Left ventricle myocardium inferior (tissue), 1 donor: ENCODE measurements around the gene COL11A2. TPM values are rescaled to one million over a fixed set of nuclear protein-coding genes. Genes with fewer than 3 reads are reported as not detected.
A peak's percentile ranks its signal among the peaks of the same experiment; 100 is the strongest.

ENCODE experiments used
- DNase-seq: peaks from one replicate; pipeline ENCODE4 v3.0.0-alpha.2; 2020
- H3K27ac ChIP-seq: fragments of 200-600 bp; replicated peaks from 2 replicates; pipeline ENCODE4 v1.8.0; 2021
- H3K27me3 ChIP-seq: fragments of 200-600 bp; 2 replicates; pipeline ENCODE4 v1.8.0; 2021; ENCODE audit warnings: low read depth
- H3K36me3 ChIP-seq: fragments of 200-600 bp; 2 replicates; pipeline ENCODE4 v1.8.0; 2021
- H3K4me1 ChIP-seq: fragments of 200-600 bp; 2 replicates; pipeline ENCODE4 v1.8.0; 2021
- H3K4me3 ChIP-seq: fragments of 200-600 bp; 2 replicates; pipeline ENCODE4 v1.8.0; 2021; ENCODE audit warnings: mild to moderate bottlenecking, moderate library complexity
- H3K9me3 ChIP-seq: fragments of 200-600 bp; replicated peaks from 2 replicates; pipeline ENCODE4 v1.8.0; 2021
- intact Hi-C: fragments of 100-400 bp; cut with micrococcal nuclease; formaldehyde crosslinking; loops from one replicate; pipeline ENCODE4 v1.11.0; 2022
- total RNA-seq: library from RNA; stranded (reverse); fragmentation: NEBNext Ultra II Directional; extraction: Animal tissue kit (Norgen Biotek cat#: 25700); gene quantifications from one replicate; pipeline ENCODE4 v1.2.1, GENCODE V29; 2021
- TF ChIP-seq, protein P1 (sequence below): fragments of 200-600 bp; IDR thresholded peaks from 2 replicates; pipeline ENCODE4 v1.8.0; 2021; ENCODE audit warnings: antibody characterized with exemption, mild to moderate bottlenecking, borderline replicate concordance
- donor health status: DM: no; HTN: yes; CAD: no; lungs with severe emphysema.

The COL11A2 gene
- total RNA-seq, 1 donor from 2014 or later = 1.3 TPM

DNA sequence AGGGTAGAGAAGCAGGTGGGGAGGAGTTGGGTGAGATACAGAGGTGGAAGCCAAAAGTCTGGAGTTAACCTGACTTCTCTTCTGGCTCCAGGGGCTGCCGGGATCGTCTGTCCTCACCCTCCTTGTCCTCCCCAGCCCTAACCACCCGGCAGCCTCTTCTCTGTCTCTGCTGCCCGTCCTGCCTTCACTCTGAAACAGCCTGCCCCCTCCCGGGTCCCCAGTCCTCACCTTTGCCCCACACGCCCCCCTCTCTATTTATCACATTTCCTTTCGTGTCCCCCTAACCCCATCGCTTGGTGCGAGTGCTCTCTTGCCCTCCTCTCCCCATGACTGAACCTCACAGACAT, 21.7 kb upstream of the COL11A2 start:
- TF ChIP-seq, protein P1, sequence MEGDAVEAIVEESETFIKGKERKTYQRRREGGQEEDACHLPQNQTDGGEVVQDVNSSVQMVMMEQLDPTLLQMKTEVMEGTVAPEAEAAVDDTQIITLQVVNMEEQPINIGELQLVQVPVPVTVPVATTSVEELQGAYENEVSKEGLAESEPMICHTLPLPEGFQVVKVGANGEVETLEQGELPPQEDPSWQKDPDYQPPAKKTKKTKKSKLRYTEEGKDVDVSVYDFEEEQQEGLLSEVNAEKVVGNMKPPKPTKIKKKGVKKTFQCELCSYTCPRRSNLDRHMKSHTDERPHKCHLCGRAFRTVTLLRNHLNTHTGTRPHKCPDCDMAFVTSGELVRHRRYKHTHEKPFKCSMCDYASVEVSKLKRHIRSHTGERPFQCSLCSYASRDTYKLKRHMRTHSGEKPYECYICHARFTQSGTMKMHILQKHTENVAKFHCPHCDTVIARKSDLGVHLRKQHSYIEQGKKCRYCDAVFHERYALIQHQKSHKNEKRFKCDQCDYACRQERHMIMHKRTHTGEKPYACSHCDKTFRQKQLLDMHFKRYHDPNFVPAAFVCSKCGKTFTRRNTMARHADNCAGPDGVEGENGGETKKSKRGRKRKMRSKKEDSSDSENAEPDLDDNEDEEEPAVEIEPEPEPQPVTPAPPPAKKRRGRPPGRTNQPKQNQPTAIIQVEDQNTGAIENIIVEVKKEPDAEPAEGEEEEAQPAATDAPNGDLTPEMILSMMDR = no peak
- peaks cover 3% of the 10 kb centered on the region for H3K27me3 ChIP-seq
- intact Hi-C loops = no loop called here
- no peaks in the 10 kb centered on the region for H3K9me3 ChIP-seq
- no peak for DNase-seq
- H3K4me3 ChIP-seq = peak overlapping the region; percentile 75
- H3K27ac ChIP-seq = peak overlapping the region; percentile 68
- peaks cover 25% of the 10 kb centered on the region for H3K4me1 ChIP-seq
- peaks cover 23% of the 10 kb centered on the region for H3K36me3 ChIP-seq

DNA sequence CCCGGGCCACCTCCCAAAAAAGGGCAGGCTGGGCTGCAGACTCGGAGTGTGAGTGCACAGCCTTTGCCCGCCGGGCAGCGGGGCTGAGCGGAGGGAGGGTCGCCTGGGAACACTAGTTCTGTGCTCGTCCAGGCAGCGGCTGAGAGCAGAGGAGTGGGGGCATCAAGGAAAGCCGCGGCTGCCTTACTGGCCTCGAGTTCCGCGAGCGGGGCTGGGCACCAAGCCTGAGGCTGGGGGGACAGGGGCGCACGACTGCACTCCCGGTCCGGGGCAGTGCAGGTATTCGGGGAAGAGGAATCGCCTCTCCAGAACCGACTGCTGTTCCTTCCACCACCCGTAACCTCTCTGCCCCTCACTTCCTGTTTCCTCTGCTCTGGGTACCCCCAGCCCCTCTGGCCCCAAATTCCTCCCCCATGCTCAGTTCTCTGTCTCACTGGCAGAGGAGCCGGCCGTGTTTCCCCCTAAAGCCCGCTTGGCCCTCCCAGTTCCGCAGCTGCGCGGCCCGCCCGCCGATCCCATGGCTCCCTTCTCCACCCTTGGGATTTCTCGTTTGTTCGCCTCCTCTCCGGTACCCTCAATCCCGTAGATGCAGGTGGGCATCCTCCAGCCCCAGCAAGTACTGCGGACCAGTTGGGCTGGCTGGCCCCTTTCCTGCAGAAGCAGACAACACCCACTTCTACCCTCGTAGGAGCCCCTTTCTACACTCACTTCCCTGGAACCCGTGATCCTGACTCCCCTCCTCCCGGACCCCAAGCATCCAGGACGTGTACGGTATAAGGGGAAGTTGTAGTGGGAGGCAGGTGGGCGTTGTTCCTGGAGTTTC, 21.1 kb upstream of the COL11A2 start:
- H3K27ac ChIP-seq = peak overlapping the region; percentile 68
- H3K36me3 ChIP-seq = peaks cover 23% of the 10 kb centered on the region
- H3K4me1 ChIP-seq = peaks cover 31% of the 10 kb centered on the region
- no peaks in the 10 kb centered on the region for H3K27me3 ChIP-seq
- DNase-seq = no peak
- TF ChIP-seq, protein P1 = no peak
- H3K9me3 ChIP-seq = no peaks in the 10 kb centered on the region
- peak overlapping the region; percentile 75 for H3K4me3 ChIP-seq
- intact Hi-C loops = no loop called here

DNA sequence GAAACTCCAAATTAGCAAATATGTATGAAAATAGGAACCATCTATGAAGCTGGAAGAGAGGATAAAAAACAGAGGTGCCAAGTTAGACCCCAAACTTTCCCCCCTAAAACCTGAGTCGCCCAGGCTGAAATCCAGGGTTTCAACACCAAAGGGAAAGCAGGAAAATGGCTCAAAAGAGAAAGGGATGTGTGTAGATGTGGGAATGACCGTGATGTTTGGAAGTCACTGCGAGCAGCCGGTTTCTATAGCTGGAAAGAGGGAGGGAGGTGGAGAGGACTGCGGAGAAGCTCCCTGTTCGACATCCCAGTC, 20.5 kb upstream of the COL11A2 start:
- peak overlapping the region; percentile 75 for H3K4me3 ChIP-seq
- no peaks in the 10 kb centered on the region for H3K9me3 ChIP-seq
- H3K36me3 ChIP-seq = peaks cover 23% of the 10 kb centered on the region
- TF ChIP-seq, protein P1 = no peak
- no peaks in the 10 kb centered on the region for H3K27me3 ChIP-seq
- peaks cover 36% of the 10 kb centered on the region for H3K4me1 ChIP-seq
- H3K27ac ChIP-seq = peak overlapping the region; percentile 68
- DNase-seq = no peak
- intact Hi-C loops = no loop called here

DNA sequence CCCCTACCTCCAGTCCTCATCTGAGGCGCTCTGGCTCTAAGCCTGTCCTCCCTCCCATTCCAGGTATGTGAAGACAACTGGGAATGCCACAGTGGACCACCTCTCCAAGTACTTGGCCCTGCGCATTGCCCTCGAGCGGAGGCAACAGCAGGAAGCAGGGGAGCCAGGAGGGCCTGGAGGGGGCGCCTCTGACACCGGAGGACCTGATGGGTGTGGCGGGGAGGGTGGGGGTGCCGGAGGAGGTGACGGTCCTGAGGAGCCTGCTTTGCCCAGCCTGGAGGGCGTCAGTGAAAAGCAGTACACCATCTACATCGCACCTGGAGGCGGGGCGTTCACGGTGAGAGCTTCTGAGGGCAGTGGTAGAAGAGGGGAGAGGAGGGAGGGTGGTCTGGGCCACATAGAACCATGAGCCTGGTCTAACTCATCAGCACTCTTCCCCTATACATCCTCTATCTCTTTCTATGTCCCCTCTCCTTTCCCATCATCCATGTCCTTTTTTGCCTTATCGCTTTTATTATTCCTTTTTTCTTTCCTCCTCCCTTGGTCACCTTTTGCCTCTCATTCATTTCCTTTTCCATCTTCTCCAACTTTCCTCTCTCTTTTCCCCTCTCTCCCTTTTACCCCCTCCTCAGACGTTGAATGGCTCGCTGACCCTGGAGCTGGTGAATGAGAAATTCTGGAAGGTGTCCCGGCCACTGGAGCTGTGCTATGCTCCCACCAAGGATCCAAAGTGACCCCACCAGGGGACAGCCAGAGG, 19.6 kb upstream of the COL11A2 start:
- TF ChIP-seq, protein P1 = no peak
- no peaks in the 10 kb centered on the region for H3K27me3 ChIP-seq
- H3K9me3 ChIP-seq = no peaks in the 10 kb centered on the region
- DNase-seq = no peak
- H3K36me3 ChIP-seq = peaks cover 23% of the 10 kb centered on the region
- no peak overlapping the region for H3K27ac ChIP-seq
- intact Hi-C loops = no loop called here
- no peak overlapping the region for H3K4me3 ChIP-seq
- H3K4me1 ChIP-seq = peaks cover 46% of the 10 kb centered on the region

DNA sequence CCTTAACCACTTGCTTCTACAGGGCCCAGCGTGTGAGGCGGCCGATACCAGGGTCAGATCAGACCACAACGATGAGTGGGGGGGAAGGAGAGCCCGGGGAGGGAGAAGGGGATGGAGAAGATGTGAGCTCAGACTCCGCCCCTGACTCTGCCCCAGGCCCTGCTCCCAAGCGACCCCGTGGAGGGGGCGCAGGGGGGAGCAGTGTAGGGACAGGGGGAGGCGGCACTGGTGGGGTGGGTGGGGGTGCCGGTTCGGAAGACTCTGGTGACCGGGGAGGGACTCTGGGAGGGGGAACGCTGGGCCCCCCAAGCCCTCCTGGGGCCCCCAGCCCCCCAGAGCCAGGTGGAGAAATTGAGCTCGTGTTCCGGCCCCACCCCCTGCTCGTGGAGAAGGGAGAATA, 18.9 kb upstream of the COL11A2 start:
- no peaks in the 10 kb centered on the region for H3K9me3 ChIP-seq
- intact Hi-C loops = no loop called here
- TF ChIP-seq, protein P1 = no peak
- no peak overlapping the region for H3K27ac ChIP-seq
- H3K4me3 ChIP-seq = no peak overlapping the region
- H3K27me3 ChIP-seq = no peaks in the 10 kb centered on the region
- peaks cover 23% of the 10 kb centered on the region for H3K36me3 ChIP-seq
- H3K4me1 ChIP-seq = peaks cover 47% of the 10 kb centered on the region
- DNase-seq = no peak
